Activated naive CD8-positive, alpha-beta T cell treated with anti-CD3 and anti-CD28 coated beads, Interleukin-2, amount 50 U/mL, for 24 hours (primary cell): ENCODE data around the gene IGF2BP1.
"Not testable (repeated sequence)": the region's sequence is repeated elsewhere in the genome, so short reads cannot be mapped to it uniquely, and the experiment has no call there.

ENCODE experiments used
- ATAC-seq: fragments of 150-1000 bp; cut with Tn5 transposase; one replicate; pipeline ENCODE4 v1.10.0; 2021
- DNase-seq: peaks from one replicate; pipeline ENCODE4 v3.0.0; 2021
- H3K27ac Mint-ChIP-seq: one replicate; pipeline ENCODE4 v1.8.0; 2021; ENCODE audit warnings: mild to moderate bottlenecking, mixed read lengths
- H3K27me3 Mint-ChIP-seq: one replicate; pipeline ENCODE4 v1.8.0; 2021; ENCODE audit warnings: mixed read lengths
- H3K36me3 Mint-ChIP-seq: one replicate; pipeline ENCODE4 v1.8.0; 2021; ENCODE audit warnings: low read depth, mixed read lengths
- H3K4me1 Mint-ChIP-seq: one replicate; pipeline ENCODE4 v1.8.0; 2021; ENCODE audit warnings: mixed read lengths
- H3K4me3 Mint-ChIP-seq: one replicate; pipeline ENCODE4 v1.8.0; 2021; ENCODE audit warnings: mild to moderate bottlenecking, moderate library complexity, mixed read lengths
- H3K9me3 Mint-ChIP-seq: one replicate; pipeline ENCODE4 v1.8.0; 2021; ENCODE audit warnings: mixed read lengths

IGF2BP1 gene

DNA sequence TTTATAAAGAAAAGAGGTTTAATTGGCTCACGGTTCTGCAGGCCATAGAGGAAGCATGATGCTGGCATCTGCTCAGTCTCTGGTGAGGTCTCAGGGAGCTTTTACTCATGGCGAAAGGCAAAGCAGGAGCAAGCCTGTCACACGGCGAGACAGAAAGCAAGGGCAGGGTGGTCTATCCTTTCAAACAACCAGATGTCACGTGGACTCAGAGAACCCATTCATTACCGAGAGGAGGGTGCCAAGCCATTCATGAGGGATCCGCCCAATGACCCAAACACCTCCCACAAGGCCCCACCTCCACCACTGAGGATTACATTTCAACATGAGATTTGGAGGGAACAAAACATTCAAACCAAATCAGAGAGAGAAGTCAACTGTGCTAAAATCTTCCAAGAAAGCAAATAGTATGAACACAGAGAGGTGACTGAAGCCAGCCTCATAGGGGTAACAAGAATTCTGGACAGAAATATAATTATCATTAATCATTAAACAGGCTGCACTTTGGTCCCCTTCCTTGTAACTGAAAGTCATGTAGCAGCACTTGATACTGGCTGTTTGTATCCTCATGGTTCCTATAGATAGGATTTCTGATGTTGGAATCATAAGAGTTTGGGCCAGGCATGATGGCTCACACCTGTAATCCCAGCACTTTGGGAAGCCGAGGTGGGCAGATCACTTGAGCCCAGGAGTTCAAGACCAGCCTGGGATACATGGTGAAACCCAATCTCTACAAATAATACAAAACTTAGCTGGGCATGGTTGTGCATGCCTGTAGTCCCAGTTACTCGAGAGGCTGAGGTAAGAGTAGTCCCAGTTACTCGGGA, 82.9 kb downstream of the IGF2BP1 start:
- no peaks in the 10 kb centered on the region for H3K36me3 Mint-ChIP-seq
- H3K4me3 Mint-ChIP-seq = no peak overlapping the region
- DNase-seq (no peak), ATAC-seq (no peak)
- H3K9me3 Mint-ChIP-seq = no peaks in the 10 kb centered on the region
- peaks cover 29% of the 10 kb centered on the region for H3K27me3 Mint-ChIP-seq
- no peak overlapping the region for H3K27ac Mint-ChIP-seq
- no peaks in the 10 kb centered on the region for H3K4me1 Mint-ChIP-seq

DNA sequence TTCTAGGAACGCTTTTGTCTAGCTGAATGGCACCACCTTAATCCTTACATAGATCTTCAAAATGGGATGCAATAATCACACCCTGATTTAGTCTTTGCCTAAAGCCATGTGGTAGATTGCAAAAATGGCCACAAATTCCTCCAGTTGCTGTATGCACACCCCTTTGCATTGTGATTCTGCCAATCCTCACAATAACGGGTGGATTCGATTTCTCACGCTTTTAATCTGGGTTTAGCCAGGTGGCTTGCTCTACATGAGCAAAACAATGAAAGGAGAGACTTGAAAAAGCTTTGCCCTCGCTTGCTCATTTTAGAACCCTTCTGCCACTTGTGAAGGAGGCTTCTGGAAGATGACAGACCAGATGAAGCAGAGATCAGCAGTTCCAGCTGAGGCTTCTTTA, 85.0 kb downstream of the IGF2BP1 start:
- no peak overlapping the region for H3K27ac Mint-ChIP-seq
- DNase-seq = no peak
- H3K9me3 Mint-ChIP-seq = no peaks in the 10 kb centered on the region
- H3K4me1 Mint-ChIP-seq = no peaks in the 10 kb centered on the region
- H3K4me3 Mint-ChIP-seq = no peak overlapping the region
- H3K36me3 Mint-ChIP-seq = no peaks in the 10 kb centered on the region
- H3K27me3 Mint-ChIP-seq = peaks cover 28% of the 10 kb centered on the region
- no peak for ATAC-seq

DNA sequence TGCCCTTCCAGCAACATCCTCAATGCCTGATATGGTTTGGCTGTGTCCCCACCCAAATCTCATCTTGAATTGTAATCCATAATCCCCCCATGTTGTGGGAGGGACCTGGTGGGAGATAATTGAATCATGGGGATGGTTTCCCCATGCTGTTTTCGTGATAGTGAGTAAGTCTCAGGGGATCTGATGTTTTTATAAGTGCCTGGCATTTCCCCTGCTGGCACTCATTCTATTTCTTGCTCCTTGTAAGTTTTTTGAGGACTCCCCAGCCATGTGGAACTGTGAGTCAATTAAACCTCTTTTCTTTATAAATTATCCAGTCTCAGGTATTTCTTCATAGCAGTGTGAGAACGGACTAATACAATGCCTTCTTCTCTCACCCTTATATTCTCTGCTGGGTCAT, 87.9 kb downstream of the IGF2BP1 start:
- DNase-seq, H3K4me1 Mint-ChIP-seq, H3K9me3 Mint-ChIP-seq, ATAC-seq, H3K36me3 Mint-ChIP-seq, H3K4me3 Mint-ChIP-seq, H3K27ac Mint-ChIP-seq: not testable (repeated sequence)
- H3K27me3 Mint-ChIP-seq = peaks cover 26% of the 10 kb centered on the region

DNA sequence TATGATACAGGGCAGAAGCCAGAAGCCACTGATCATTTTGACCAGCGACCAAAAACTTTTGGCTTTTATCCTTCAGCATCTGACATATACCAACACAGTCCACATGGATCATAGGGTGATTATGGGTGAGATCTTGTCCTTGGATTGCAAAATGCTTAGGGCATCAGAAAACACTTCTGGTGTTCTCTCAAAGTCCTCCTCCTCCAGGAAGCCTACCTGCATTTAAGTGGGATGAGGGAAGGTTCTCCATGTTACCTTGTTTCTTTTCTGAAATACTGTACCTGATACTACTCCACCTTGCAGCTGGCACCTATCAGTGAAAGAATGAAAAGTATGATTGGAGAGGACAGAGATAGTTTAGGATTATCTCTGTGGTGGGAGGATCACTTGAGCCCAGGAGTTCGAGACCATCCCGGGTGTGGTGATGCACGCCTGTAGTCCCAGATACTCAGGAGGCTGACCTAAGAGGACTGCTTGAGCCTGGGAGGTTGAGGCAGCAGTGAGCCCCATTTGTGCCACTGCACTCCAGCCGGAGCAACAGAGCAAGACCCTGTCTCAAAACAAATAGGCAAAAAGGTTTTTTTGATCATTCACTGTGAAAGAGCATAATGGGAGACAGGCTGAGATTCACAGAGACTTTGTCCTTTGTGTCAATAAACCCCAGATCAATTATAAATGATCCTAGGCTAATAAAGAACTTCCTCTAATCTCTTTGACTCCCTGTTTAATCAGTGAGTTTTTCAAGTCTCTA, 88.6 kb downstream of the IGF2BP1 start:
- DNase-seq = no peak
- ATAC-seq = no peak
- H3K9me3 Mint-ChIP-seq = no peaks in the 10 kb centered on the region
- no peak overlapping the region for H3K27ac Mint-ChIP-seq
- H3K36me3 Mint-ChIP-seq = no peaks in the 10 kb centered on the region
- no peak overlapping the region for H3K4me3 Mint-ChIP-seq
- no peaks in the 10 kb centered on the region for H3K4me1 Mint-ChIP-seq
- peaks cover 26% of the 10 kb centered on the region for H3K27me3 Mint-ChIP-seq

DNA sequence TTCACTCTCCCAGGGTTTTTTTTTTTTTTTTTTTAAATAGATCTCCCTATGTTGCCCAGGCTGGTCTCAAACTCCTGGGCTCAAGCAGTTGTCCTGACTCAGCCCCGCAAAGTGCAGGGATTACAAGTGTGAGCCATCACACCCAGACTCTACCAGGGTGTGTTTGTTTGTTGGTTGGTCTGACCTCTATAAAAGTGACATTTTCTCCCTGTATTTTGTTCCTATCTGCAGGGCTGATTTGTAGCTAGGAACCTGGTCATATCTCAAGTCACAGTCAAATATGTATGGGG, 89.1 kb downstream of the IGF2BP1 start:
- Mint-ChIP-seq H3K27ac (no peak overlapping the region), H3K4me1 (no peaks in the 10 kb centered on the region), H3K27me3 (peaks cover 22% of the 10 kb centered on the region), H3K4me3 (no peak overlapping the region), H3K36me3 (no peaks in the 10 kb centered on the region), H3K9me3 (no peaks in the 10 kb centered on the region)
- no peak for ATAC-seq
- no peak for DNase-seq

DNA sequence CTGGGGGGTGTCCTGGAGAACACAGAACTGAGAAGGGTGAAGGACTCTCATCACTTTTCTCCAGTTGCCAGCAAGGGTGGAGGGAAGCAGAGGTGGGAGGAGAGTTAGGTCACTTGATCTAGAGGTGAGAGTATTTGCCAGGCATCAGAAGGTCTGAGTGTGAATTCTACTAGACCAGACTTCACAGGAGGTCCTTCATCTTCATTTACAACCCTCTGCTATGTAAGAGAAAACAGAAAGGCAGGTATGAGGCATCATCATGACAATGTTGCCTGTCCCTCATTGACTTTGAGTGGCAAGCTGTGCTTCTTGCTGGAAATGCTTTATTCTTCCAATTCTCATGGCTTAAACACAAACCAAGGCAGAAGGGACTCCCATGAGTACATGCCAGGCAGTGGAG, 89.5 kb downstream of the IGF2BP1 start:
- H3K27ac Mint-ChIP-seq = no peak overlapping the region
- H3K4me3 Mint-ChIP-seq = no peak overlapping the region
- no peak for ATAC-seq

DNA sequence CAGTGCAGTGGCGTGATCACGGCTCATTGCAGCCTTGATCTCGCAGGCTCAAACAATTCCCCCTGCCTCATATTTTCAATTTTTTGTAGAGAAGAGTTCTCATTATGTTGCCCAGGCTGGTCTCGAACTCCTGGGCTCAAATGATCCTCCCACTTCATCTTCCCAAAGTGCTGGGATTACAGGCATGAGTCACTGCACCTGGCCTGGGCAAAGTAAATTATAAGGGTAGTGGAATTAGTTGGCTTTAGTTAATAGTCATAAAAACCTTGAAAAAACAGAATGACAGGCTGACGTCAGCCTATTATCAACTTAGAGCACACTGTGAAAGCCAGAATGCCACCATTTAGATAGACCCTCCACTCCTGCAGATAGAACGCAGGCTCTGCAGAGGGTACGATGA, 91.9 kb downstream of the IGF2BP1 start:
- Mint-ChIP-seq H3K9me3 (no peaks in the 10 kb centered on the region), H3K27me3 (peaks cover 11% of the 10 kb centered on the region), H3K36me3 (no peaks in the 10 kb centered on the region), H3K4me1 (no peaks in the 10 kb centered on the region), H3K4me3 (no peak overlapping the region), H3K27ac (no peak overlapping the region)
- DNase-seq (no peak), ATAC-seq (no peak)

More for the DNA sequence above, 89.5 kb downstream of the IGF2BP1 start:
- peaks cover 20% of the 10 kb centered on the region for H3K27me3 Mint-ChIP-seq
- no peaks in the 10 kb centered on the region for H3K36me3 Mint-ChIP-seq
- H3K4me1 Mint-ChIP-seq = no peaks in the 10 kb centered on the region
- no peak for DNase-seq
- H3K9me3 Mint-ChIP-seq = no peaks in the 10 kb centered on the region

DNA sequence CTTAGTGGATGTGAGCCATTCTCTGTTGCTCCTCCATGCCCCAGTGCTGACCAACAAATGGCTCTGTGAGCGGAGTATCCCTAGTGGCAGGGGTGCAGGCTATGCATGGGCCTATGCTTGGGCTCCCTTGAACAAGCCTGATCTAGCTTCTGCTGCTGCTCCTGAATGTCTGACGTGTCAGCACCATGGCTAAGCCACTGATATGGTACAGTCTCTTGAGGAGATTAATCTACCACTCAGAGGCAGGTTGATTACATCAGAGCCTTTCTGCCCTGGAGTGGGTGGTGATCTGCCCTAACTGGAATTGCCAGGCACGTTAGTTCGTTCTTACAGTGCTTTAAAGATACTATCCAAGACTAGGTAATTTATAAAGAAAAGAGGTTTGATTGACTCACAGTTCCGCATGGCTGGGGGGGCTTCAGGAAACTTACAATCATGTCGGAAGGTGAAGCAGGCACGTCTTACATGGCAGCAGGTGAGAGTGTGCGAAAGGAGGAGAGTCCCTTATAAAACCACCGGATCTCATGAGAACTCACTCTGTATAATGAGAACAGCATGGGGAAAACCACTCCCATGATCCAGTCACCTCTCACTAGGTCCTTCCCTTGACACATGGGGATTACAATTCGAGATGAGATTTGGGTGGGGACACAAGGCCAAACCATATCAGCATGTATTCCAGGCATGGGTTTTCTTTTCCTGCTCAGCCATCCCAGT, 93.9 kb downstream of the IGF2BP1 start:
- no peak for DNase-seq

DNA sequence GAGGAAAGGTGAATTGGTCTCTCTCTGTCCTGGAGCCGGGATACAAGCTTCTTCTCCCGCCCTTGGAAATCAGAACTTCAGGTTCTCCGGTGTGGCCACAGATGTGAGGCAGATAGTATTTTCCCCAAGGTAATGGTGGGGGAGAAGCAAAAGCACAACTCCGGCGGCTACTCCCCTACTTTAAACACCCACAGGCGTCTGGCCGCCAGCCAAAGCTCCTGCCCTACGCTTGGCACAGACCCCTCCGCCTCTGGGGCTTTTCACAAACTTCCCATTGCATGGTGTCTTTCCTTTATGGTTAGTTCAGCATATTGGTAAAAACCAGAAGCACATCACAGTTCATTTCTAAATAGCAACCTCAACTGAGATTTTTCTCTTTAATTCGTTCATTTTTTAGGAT, 95.9 kb downstream of the IGF2BP1 start:
- Mint-ChIP-seq H3K27ac (no peak overlapping the region), H3K9me3 (no peaks in the 10 kb centered on the region), H3K4me3 (no peak overlapping the region), H3K27me3 (peaks cover 3% of the 10 kb centered on the region), H3K36me3 (no peaks in the 10 kb centered on the region), H3K4me1 (no peaks in the 10 kb centered on the region)
- ATAC-seq = no peak
- DNase-seq = no peak

More for the DNA sequence above, 93.9 kb downstream of the IGF2BP1 start:
- H3K27ac Mint-ChIP-seq = no peak overlapping the region
- peaks cover 9% of the 10 kb centered on the region for H3K27me3 Mint-ChIP-seq
- H3K4me3 Mint-ChIP-seq = no peak overlapping the region
- H3K36me3 Mint-ChIP-seq = no peaks in the 10 kb centered on the region
- no peaks in the 10 kb centered on the region for H3K9me3 Mint-ChIP-seq
- no peaks in the 10 kb centered on the region for H3K4me1 Mint-ChIP-seq
- no peak for ATAC-seq

DNA sequence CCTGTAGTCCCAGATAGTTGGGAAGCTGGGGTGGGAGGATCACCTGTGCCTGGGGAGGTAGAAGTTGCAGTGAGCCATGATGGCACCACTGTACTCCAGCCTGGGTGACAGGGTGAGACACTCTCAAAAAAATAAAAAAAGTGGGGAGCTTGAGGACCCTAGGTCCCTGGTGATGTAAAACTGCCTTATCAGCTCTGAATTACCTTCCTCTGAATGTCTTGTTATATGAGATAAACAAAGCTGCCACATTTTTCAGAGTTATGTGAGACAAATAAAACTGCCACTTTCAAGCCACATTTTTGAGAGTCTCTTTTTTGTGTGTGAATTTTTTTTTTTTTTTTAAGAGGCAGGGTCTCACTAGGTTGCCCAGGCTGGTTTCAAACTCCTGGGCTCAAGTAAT, 103.4 kb downstream of the IGF2BP1 start:
- Mint-ChIP-seq H3K36me3 (no peaks in the 10 kb centered on the region), H3K4me3 (no peak overlapping the region), H3K27ac (no peak overlapping the region), H3K27me3 (peaks cover 14% of the 10 kb centered on the region), H3K4me1 (no peaks in the 10 kb centered on the region), H3K9me3 (no peaks in the 10 kb centered on the region)
- ATAC-seq (no peak), DNase-seq (no peak)

DNA sequence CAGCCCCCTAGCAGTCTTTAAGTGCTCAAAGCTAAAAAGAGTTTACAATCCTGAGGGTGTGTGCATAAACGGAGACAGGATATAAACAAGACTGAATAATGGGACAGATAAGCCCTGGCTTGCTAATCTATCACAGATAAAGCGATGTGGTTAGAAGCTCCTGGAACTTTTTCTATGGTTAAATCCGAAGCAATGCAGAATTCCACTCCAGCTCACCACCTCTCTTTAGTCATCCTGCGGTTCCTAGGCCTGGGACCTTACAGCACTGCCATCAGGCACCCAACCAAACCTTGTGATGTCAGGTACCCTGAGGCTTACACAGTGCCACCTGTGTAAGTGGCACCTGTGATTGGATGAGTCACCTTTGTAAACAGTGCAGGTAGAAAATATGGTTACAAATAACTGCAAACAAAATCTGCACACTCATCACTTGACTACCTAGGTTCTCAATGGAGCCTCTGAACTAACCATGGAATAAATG, 103.9 kb downstream of the IGF2BP1 start:
- ATAC-seq (no peak), DNase-seq (no peak)
- Mint-ChIP-seq H3K4me1 (no peaks in the 10 kb centered on the region), H3K36me3 (no peaks in the 10 kb centered on the region), H3K27ac (no peak overlapping the region), H3K27me3 (peaks cover 14% of the 10 kb centered on the region), H3K4me3 (no peak overlapping the region), H3K9me3 (no peaks in the 10 kb centered on the region)

DNA sequence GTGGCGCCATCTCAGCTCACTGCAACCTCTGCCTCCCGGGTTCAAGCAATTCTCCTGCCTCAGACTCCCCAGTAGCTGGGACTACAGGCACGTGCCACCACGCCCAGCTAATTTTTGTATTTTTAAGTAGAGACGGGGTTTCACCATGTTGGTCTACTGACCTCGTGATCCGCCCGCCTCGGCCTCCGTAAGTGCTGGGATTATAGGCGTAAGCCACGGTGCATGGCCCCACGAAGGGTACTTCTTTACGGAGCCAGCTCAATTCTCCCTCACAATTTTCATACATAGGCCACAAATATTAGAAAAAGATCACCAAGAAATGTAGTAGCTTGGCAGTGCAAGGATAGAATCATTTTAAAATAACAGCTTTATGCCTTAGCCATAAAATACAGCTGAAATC, 106.2 kb downstream of the IGF2BP1 start:
- H3K27me3 Mint-ChIP-seq = peaks cover 20% of the 10 kb centered on the region
- DNase-seq, H3K9me3 Mint-ChIP-seq, H3K36me3 Mint-ChIP-seq, H3K27ac Mint-ChIP-seq, ATAC-seq, H3K4me1 Mint-ChIP-seq, H3K4me3 Mint-ChIP-seq: not testable (repeated sequence)

DNA sequence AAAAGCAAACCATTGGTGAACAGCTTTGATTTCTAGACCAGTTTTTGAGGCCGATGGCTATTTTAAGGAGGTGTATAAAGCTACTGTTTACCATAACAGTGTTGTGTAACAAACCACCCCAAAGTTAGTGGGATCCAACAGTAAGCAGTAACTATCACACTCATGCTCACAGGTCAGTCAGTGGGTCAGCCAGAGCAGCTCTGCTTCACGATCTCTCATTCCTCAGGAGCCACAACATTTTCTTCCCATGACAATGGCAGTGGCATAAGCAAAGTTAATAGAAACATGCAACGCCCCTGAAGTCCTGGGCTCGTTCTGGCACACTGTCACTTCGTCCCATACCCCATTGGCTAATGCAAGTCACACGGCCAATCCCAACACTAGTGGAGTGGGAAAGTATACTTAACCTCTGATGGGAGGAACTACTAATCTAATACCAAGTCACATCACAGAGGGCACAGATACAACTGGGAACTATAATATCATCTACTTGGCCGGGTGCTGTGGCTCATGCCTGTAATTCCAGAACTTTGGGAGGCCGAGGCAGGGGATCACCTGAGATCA, 107.4 kb downstream of the IGF2BP1 start:
- Mint-ChIP-seq H3K27me3 (peaks cover 19% of the 10 kb centered on the region), H3K27ac (no peak overlapping the region), H3K36me3 (no peaks in the 10 kb centered on the region), H3K4me1 (no peaks in the 10 kb centered on the region), H3K9me3 (no peaks in the 10 kb centered on the region), H3K4me3 (no peak overlapping the region)
- ATAC-seq (no peak), DNase-seq (no peak)
